Astrocyte (in vitro differentiated cells and primary cell): ENCODE results near the gene ARFRP1. TPM values are rescaled to one million over a fixed set of nuclear protein-coding genes. Genes with fewer than 3 reads are reported as not detected.
A peak's percentile ranks its signal among the peaks of the same experiment; 100 is the strongest.

Source experiments
- DNase-seq: peaks from one replicate; pipeline ENCODE4 v3.0.0-alpha.2; 2010; ENCODE audit warnings: low read depth
- FAIRE-seq: peaks from 2 replicates; lab custom pipeline; 2011; peaks lifted over from hg19 to GRCh38; lab: Jason Lieb, UNC
- H2AFZ ChIP-seq: 2 replicates; pipeline ENCODE4 v1.6.0; 2012; ENCODE audit warnings: low read depth, low read length, inconsistent platforms
- H3K27ac ChIP-seq: 2 replicates; pipeline ENCODE4 v1.5.1; 2011; ENCODE audit warnings: low read depth, low read length, inconsistent platforms
- H3K27me3 ChIP-seq: 2 replicates; pipeline ENCODE4 v1.6.0; 2011; ENCODE audit warnings: low read length, inconsistent platforms; ENCODE audit not compliant: insufficient read depth
- H3K36me3 ChIP-seq: 2 replicates; pipeline ENCODE4 v1.5.1; 2011; ENCODE audit warnings: low read length, inconsistent platforms; ENCODE audit not compliant: insufficient read depth
- H3K4me1 ChIP-seq: 2 replicates; pipeline ENCODE4 v1.5.1; 2011; ENCODE audit warnings: low read length, inconsistent platforms; ENCODE audit not compliant: insufficient read depth
- H3K4me2 ChIP-seq: 2 replicates; pipeline ENCODE4 v1.6.0; 2012; ENCODE audit warnings: low read length, inconsistent platforms
- H3K4me3 ChIP-seq: 2 replicates; pipeline ENCODE4 v1.5.1; 2011; ENCODE audit warnings: low read depth, mild to moderate bottlenecking, low read length, inconsistent platforms; ENCODE audit not compliant: insufficient read depth
- H3K79me2 ChIP-seq: 2 replicates; pipeline ENCODE4 v1.6.0; 2012; ENCODE audit warnings: mild to moderate bottlenecking, low read length, inconsistent platforms; ENCODE audit not compliant: insufficient read depth
- H3K9ac ChIP-seq: 2 replicates; pipeline ENCODE4 v1.6.0; 2012; ENCODE audit warnings: mild to moderate bottlenecking, low read length, inconsistent platforms
- H3K9me3 ChIP-seq: 2 replicates; pipeline ENCODE4 v1.5.1; 2012; ENCODE audit warnings: low read depth, mild to moderate bottlenecking, low read length, inconsistent platforms; ENCODE audit not compliant: insufficient read depth
- H4K20me1 ChIP-seq: 2 replicates; pipeline ENCODE4 v1.6.0; 2012; ENCODE audit warnings: low read length, inconsistent platforms; ENCODE audit not compliant: insufficient read depth
- H3K27ac Mint-ChIP-seq: one replicate; pipeline ENCODE4 v1.8.0; 2021; ENCODE audit warnings: mild to moderate bottlenecking, mixed read lengths; ENCODE audit not compliant: unreplicated experiment
- H3K27me3 Mint-ChIP-seq: one replicate; pipeline ENCODE4 v1.8.0; 2021; ENCODE audit warnings: low read depth, mixed read lengths; ENCODE audit not compliant: unreplicated experiment
- H3K36me3 Mint-ChIP-seq: one replicate; pipeline ENCODE4 v1.8.0; 2021; ENCODE audit warnings: low read depth, mixed read lengths; ENCODE audit not compliant: unreplicated experiment
- H3K4me1 Mint-ChIP-seq: one replicate; pipeline ENCODE4 v1.8.0; 2021; ENCODE audit warnings: low read depth, mixed read lengths; ENCODE audit not compliant: unreplicated experiment
- H3K4me3 Mint-ChIP-seq: one replicate; pipeline ENCODE4 v1.8.0; 2021; ENCODE audit warnings: mild to moderate bottlenecking, moderate library complexity, mixed read lengths; ENCODE audit not compliant: unreplicated experiment
- H3K9me3 Mint-ChIP-seq: one replicate; pipeline ENCODE4 v1.8.0; 2021; ENCODE audit warnings: mild to moderate bottlenecking, mixed read lengths; ENCODE audit not compliant: unreplicated experiment
- EZH2 ChIP-seq: IDR thresholded peaks from 2 replicates; pipeline ENCODE4 v1.6.1; 2012; ENCODE audit warnings: mild to moderate bottlenecking, low read length, inconsistent platforms; ENCODE audit not compliant: insufficient read depth
- total RNA-seq: library from RNA; stranded (reverse); gene quantifications from 2 replicates; pipeline ENCODE4 v1.2.1, GENCODE V29; 2021
- TF ChIP-seq, protein P1 (sequence below): IDR thresholded peaks from 2 replicates; pipeline ENCODE4 v1.5.1; 2011; ENCODE audit warnings: low read depth, mild to moderate bottlenecking, inconsistent platforms, low read length, moderate library complexity; ENCODE audit not compliant: insufficient read depth

ARFRP1 gene
- total RNA-seq, 1 donor from 2014 or later = 32.5 TPM

- no peak overlapping the region for H3K4me3 Mint-ChIP-seq
Measured at GRCh38 chr20:63695424-63696305, 12.1 kb downstream of the ARFRP1 start.

DNA sequence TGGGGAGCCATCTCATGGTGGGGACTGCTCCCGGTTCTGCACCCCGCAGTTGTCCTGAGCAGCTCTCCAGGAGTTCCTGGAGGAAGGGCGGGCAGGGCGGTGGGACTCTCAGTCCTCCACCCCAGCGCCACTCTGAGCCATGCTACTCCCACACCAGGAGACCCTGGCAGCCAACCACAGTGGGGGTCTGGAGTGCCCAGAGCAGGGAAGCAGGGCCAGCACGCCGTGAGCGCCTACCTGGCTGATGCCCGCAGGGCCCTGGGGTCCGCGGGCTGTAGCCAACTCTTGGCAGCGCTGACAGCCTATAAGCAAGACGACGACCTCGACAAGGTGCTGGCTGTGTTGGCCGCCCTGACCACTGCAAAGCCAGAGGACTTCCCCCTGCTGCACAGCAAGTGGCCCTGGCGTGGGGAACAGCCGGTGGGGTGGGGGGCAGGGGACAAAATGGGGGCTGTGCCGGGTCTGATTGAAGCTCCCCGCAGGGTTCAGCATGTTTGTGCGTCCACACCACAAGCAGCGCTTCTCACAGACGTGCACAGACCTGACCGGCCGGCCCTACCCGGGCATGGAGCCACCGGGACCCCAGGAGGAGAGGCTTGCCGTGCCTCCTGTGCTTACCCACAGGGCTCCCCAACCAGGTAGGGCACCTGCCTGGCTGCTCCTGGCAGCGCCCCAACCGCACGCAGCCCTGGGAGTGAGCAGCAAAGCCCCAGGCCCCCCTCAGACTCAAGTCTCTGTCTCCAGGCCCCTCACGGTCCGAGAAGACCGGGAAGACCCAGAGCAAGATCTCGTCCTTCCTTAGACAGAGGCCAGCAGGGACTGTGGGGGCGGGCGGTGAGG lies 13.0 kb downstream of the ARFRP1 start:
- Histone ChIP-seq H3K79me2 (peaks cover 12% of the 10 kb centered on the region), H3K4me1 (peaks cover 33% of the 10 kb centered on the region), H3K4me2 (no peak overlapping the region), H3K27ac (no peak overlapping the region), H3K36me3 (no peaks in the 10 kb centered on the region), H2AFZ (no peak overlapping the region), H3K27me3 (no peaks in the 10 kb centered on the region), H4K20me1 (no peaks in the 10 kb centered on the region), H3K9me3 (no peaks in the 10 kb centered on the region), H3K4me3 (no peak overlapping the region), H3K9ac (no peak overlapping the region)
- H3K9me3 Mint-ChIP-seq = no peaks in the 10 kb centered on the region
- peaks cover 3% of the 10 kb centered on the region for H3K36me3 Mint-ChIP-seq
- FAIRE-seq (no peak), DNase-seq (no peak)
- H3K4me1 Mint-ChIP-seq = peaks cover 6% of the 10 kb centered on the region
- H3K27me3 Mint-ChIP-seq = no peaks in the 10 kb centered on the region
- no peak overlapping the region for H3K27ac Mint-ChIP-seq
- TF ChIP-seq, protein P1, sequence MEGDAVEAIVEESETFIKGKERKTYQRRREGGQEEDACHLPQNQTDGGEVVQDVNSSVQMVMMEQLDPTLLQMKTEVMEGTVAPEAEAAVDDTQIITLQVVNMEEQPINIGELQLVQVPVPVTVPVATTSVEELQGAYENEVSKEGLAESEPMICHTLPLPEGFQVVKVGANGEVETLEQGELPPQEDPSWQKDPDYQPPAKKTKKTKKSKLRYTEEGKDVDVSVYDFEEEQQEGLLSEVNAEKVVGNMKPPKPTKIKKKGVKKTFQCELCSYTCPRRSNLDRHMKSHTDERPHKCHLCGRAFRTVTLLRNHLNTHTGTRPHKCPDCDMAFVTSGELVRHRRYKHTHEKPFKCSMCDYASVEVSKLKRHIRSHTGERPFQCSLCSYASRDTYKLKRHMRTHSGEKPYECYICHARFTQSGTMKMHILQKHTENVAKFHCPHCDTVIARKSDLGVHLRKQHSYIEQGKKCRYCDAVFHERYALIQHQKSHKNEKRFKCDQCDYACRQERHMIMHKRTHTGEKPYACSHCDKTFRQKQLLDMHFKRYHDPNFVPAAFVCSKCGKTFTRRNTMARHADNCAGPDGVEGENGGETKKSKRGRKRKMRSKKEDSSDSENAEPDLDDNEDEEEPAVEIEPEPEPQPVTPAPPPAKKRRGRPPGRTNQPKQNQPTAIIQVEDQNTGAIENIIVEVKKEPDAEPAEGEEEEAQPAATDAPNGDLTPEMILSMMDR = no peak
- TF ChIP-seq EZH2 = no peak
- H3K4me3 Mint-ChIP-seq = no peak overlapping the region

More at GRCh38 chr20:63695424-63696305, 12.1 kb downstream of the ARFRP1 start:
- H4K20me1 ChIP-seq = no peaks in the 10 kb centered on the region
- no peaks in the 10 kb centered on the region for H3K9me3 Mint-ChIP-seq
- FAIRE-seq (no peak), DNase-seq (no peak)
- no peak overlapping the region for H2AFZ ChIP-seq
- H3K79me2 ChIP-seq = peaks cover 14% of the 10 kb centered on the region
- H3K4me2 ChIP-seq = peak overlapping the region; percentile 82
- H3K4me1 Mint-ChIP-seq = peaks cover 6% of the 10 kb centered on the region
- no peaks in the 10 kb centered on the region for H3K9me3 ChIP-seq
- no peak overlapping the region for H3K27ac ChIP-seq
- H3K4me1 ChIP-seq = peaks cover 36% of the 10 kb centered on the region
- H3K4me3 ChIP-seq = no peak overlapping the region
- H3K27ac Mint-ChIP-seq = peak overlapping the region; percentile 7
- H3K9ac ChIP-seq = peak overlapping the region; percentile 58
- no peaks in the 10 kb centered on the region for H3K36me3 ChIP-seq
- no peaks in the 10 kb centered on the region for H3K27me3 ChIP-seq
- H3K36me3 Mint-ChIP-seq = peaks cover 3% of the 10 kb centered on the region
- no peak for TF ChIP-seq EZH2
- TF ChIP-seq, protein P1 = no peak
- no peaks in the 10 kb centered on the region for H3K27me3 Mint-ChIP-seq
